Measurements from ENCODE around the gene MGAT4B.
"Not testable (repeated sequence)": the region's sequence is repeated elsewhere in the genome, so short reads cannot be mapped to it uniquely, and the experiment has no call there.

MGAT4B gene

GRCh38 chr5:179806250-179807048, at the start of gene MGAT4B:
TSS of gene MGAT4B (minus strand) at chr5:179806866. CDS start at chr5:179806583, 283 bp downstream.
- FAIRE-seq: no peak

DNA sequence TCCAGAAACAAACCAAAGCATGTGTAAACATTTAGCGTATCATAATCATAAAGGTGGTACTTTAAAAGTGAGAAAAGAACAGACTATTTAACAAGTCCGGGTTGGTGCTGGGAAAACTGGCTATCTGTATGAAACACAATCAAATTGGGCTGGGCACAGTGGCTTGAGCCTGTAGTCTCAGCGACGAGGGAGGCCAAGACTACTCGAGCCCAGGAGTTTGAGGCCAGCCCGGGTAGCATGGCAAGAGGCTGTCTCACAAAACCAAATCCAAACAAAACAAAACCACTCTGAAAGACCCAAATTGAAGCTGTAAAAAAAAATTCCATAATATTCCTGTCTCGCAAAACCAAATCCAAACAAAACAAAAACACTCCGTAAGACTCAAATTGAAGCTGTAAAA, 47.7 kb upstream of the MGAT4B start:
- FAIRE-seq: no peak

DNA sequence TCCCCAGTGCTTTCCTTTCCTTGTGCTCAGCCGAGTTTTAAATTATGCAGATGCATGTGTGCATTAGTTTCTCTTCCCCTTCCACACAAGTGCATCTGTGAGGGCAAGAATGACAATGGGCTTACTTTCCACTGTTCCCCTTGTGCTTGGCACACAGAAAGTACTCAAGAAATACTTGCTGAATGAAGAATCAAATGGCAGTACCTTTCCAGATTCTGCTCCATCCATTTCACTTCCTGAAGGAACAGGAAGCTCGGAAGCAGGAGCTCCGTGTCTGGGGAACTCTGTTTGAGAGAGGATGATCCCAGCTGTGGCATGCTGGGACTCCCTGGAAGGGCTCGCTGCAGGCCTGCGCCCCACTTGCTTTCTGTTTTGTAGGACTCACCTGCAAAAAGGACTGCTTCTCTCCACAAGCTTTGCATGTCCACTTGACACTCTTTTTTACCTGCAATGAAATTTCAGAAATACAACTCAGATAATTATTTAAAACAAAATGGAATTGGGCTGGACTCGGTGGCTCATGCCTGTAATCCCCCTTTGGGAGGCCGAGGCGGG, 46.4 kb upstream of the MGAT4B start:
- FAIRE-seq: no peak

GRCh38 chr5:179841621-179842020, 35.0 kb upstream of the MGAT4B start:
- FAIRE-seq: no peak

DNA sequence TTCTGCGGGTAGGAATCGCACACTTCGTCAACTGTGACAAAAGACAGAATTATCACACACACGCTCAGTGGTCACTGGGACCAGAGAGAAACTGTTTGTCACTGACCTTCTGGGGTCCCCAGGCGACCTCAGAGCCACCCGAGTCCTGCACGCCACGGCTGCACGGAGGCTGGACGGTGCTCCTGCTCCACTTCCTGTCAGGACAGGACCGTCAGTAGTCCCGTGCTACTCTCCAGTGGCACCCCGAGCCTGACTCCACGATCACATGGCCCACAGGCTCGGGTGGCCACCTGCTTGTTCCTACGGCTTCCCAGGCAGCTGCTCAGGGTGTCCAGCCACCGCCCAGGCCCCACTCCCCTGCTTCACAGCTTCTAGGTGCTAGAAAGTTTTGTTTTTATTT, 34.1 kb upstream of the MGAT4B start:
- no peak for FAIRE-seq

- no peak for FAIRE-seq
Observed at GRCh38 chr5:179840321-179840720, 33.7 kb upstream of the MGAT4B start.

GRCh38 chr5:179839328-179840256, 32.9 kb upstream of the MGAT4B start:
- FAIRE-seq: no peak

DNA sequence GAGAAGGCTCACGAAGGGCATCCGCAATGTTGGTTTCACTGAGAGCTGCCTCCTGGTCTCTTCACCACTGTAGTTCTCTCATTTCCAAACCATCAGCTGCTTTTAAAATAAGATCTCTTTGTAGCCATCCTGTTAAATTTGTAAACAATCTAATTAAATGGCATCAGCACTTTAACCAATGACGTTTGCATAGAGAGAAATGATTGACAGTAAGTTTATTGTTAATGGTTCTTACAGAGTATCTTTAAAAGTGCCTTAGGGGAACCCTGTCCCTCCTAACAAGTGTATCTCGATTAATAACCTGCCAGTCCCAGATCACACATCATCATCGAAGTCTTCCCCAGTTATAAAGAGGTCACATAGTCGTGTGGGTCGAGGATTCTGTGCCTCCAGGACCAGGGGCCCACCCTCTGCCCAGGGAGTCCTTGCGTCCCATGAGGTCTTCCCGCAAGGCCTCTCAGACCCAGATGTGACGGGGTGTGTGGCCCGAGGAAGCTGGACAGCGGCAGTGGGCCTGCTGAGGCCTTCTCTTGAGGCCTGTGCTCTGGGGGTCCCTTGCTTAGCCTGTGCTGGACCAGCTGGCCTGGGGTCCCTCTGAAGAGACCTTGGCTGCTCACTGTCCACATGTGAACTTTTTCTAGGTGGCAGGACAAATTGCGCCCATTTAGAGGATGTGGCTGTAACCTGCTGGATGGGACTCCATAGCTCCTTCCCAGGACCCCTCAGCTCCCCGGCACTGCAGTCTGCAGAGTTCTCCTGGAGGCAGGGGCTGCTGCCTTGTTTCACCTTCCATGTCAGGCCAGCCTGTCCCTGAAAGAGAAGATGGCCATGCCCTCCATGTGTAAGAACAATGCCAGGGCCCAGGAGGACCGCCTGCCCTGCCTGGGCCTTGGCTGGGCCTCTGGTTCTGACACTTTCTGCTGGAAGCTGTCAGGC, 30.7 kb upstream of the MGAT4B start:
- FAIRE-seq: no peak

- peak; percentile 87 for FAIRE-seq
Observed at GRCh38 chr5:179836225-179837019, 29.8 kb upstream of the MGAT4B start.

GRCh38 chr5:179834871-179835270, 28.2 kb upstream of the MGAT4B start:
- FAIRE-seq: not testable (repeated sequence)

GRCh38 chr5:179834120-179834519, 27.5 kb upstream of the MGAT4B start:
- no peak for FAIRE-seq

- no peak for FAIRE-seq
Observed at GRCh38 chr5:179833709-179834070, 27.0 kb upstream of the MGAT4B start.

- no peak for FAIRE-seq
Observed at GRCh38 chr5:179833056-179833708, 26.5 kb upstream of the MGAT4B start.

DNA sequence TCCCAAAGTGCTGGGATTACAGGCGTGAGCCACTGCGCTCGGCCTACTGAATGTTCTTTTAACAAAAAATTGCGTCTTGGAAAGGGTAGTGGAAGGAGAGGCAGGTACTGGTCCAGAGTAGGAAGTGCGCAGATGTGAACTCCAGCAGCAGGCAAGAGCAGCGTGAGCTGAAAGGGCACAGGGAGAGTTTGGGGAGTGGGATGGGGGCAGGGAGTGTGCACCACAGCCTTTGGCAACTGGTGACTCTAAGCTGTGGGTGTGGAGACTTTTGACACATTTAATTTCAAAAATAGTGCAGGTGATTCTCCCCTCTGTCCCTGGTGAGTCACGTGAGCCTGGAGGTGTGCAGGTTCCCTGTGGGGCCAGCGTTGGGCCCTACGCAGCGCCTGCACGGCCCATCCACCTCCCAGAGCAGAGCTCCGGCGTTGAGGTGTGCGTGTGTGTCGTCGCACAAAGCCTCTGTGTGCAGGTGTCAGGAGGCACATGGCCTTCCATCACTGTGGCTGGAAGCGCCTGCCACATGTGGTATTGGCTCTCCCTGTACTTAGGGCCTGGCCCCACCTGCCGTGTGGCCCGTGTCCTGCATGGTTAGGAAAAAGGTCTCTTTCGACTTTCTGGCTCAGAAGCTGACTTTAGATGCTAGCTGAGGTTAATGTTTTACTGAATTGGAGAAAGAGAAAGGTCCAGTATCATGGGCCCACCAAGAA, 25.5 kb upstream of the MGAT4B start:
- FAIRE-seq: no peak

- FAIRE-seq: no peak
Observed at GRCh38 chr5:179830818-179831468, 24.3 kb upstream of the MGAT4B start.

DNA sequence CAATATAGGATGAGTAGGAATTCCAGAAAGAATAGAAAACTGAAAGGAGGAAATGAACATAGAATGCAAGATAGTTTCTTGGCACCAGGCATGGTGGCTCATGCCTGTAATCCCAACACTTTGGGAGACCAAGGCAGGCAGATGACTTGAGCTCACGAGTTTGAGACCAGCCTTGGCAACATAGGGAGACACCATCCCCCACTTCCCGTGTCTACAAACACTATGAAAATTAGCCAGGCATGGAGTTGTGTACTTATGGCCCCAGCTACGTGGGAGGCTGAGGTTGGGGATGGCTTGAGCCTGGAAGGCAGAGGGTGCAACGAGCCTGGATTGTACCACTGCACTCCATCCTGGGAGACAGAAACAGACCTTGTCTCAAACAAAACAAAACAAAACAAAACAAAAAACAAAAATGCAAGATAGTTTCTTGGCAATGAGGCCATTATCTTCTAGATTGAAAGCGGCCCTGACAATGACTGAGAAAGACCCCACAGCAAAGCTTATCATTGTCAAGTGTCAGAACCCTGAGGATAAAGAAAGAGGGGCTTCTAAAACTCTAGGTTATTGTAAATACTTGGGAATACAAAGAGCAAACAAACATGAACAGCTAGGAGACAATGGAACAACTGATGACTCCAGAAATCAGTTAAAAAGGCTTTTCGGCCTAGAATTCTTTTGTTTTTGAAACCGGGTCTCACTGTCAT, 23.2 kb upstream of the MGAT4B start:
- FAIRE-seq: no peak

- FAIRE-seq: no peak
Observed at GRCh38 chr5:179828756-179829421, 22.2 kb upstream of the MGAT4B start.

DNA sequence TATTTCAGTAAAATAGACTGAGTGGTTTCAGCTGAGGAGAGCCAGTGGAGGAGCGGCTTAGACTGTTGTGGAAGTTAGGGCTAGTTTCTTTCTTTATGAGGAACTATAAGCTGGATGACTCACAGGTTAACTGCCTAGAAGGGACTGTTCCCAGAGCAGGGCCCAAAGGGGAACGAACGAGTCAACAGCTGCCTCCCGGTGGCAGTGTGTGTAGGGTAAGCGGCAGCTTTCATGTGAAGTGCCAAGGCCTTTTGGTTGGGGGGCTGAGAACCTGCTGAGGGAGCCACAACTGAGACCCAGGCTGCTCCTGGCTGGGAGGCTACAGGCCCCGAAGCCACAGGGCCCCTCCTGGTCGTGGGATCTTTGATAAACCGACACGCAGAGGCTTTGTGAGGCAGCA, 21.0 kb upstream of the MGAT4B start:
- no peak for FAIRE-seq
